ENCODE measurements around the gene PRKN. TPM values are rescaled to one million over a fixed set of nuclear protein-coding genes. Genes with fewer than 3 reads are reported as not detected.

The PRKN gene
- polyA plus RNA-seq, 1 experiment, result 0.71 TPM

- Histone ChIP-seq H3K4me3 (ENCODE audit: low read depth, low read length) (no peak overlapping the region), H3K27me3 (ENCODE audit: control insufficient read depth, insufficient read depth, low read length) (no peaks in the 10 kb centered on the region), H3K36me3 (ENCODE audit: control insufficient read depth, insufficient read depth, low read length) (no peaks in the 10 kb centered on the region)
- ChIA-PET CTCF (interaction anchor here (1.0 to 1.2 kb wide), 3 partner anchors 10 to 705 kb away, joined by 3 to 5 read pairs (median 4); no protein-coding TSS in a partner anchor), POLR2A (no interaction called here)
- TF ChIP-seq, protein P1, sequence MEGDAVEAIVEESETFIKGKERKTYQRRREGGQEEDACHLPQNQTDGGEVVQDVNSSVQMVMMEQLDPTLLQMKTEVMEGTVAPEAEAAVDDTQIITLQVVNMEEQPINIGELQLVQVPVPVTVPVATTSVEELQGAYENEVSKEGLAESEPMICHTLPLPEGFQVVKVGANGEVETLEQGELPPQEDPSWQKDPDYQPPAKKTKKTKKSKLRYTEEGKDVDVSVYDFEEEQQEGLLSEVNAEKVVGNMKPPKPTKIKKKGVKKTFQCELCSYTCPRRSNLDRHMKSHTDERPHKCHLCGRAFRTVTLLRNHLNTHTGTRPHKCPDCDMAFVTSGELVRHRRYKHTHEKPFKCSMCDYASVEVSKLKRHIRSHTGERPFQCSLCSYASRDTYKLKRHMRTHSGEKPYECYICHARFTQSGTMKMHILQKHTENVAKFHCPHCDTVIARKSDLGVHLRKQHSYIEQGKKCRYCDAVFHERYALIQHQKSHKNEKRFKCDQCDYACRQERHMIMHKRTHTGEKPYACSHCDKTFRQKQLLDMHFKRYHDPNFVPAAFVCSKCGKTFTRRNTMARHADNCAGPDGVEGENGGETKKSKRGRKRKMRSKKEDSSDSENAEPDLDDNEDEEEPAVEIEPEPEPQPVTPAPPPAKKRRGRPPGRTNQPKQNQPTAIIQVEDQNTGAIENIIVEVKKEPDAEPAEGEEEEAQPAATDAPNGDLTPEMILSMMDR (IDR thresholded peaks at IDR 0.05; ENCODE audit: insufficient read depth, low read depth, low read length), result no peak
- DNase-seq (ENCODE audit: low read depth), result no peak
These were observed 1219.2 kb downstream of the PRKN start for GRCh38 chr6:161508341-161508740.

DNA sequence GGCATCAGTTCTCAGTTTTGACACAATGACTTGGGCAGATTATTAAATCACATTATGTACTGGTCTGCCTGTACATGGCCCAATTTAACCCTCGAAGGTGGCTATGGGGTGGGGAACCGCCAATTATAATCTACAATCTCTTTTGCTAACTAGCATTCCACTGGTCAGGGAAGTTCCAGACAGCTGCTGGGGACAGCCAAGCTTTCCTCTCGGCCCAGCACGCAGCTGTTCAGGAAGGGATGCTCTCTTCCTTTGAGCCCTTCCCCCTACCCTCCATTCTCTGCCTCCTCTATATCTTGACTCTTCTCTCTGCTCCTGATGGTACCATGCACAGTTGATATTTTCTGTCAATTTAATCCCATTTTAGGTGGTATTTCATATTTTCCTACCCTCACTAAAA is 1220.2 kb downstream of the PRKN start:
- TF ChIP-seq, protein P1 (IDR thresholded peaks at IDR 0.05; ENCODE audit: insufficient read depth, low read depth, low read length), result no peak
- no peaks in the 10 kb centered on the region for H3K36me3 ChIP-seq (ENCODE audit: control insufficient read depth, insufficient read depth, low read length)
- POLR2A ChIA-PET, result no interaction called here
- CTCF ChIA-PET, result interaction anchor here (1.0 to 1.2 kb wide), 2 partner anchors 9 to 706 kb away, joined by 4 to 5 read pairs; no protein-coding TSS in a partner anchor
- DNase-seq (ENCODE audit: low read depth), result no peak
- H3K4me3 ChIP-seq (ENCODE audit: low read depth, low read length), result no peak overlapping the region
- H3K27me3 ChIP-seq (ENCODE audit: control insufficient read depth, insufficient read depth, low read length), result no peaks in the 10 kb centered on the region

DNA sequence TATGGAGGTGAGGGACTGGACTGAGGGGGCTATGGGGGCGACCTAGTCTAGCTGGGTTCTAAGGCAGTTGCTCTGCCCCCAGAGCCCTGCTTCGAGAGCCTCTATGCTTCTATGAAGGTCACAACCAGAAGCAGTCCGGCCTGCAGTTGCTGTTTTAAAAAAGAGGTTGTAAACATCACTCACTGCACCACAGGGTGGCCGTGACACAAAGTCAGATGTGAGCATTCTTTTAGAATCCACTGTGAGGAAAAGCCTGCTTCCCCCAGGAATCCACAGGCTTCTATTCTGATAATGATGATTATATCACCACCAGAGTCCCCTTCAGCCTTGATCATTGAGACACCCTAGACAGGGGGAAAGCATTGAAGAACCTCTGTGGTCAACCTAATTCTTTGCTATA is 1224.0 kb downstream of the PRKN start:
- POLR2A ChIA-PET, result no interaction called here
- Histone ChIP-seq H3K36me3 (ENCODE audit: control insufficient read depth, insufficient read depth, low read length) (no peaks in the 10 kb centered on the region), H3K4me3 (ENCODE audit: low read depth, low read length) (no peak overlapping the region), H3K27me3 (ENCODE audit: control insufficient read depth, insufficient read depth, low read length) (no peaks in the 10 kb centered on the region)
- TF ChIP-seq, protein P1 (IDR thresholded peaks at IDR 0.05; ENCODE audit: insufficient read depth, low read depth, low read length), result no peak
- CTCF ChIA-PET, result no interaction called here
- DNase-seq (ENCODE audit: low read depth), result no peak

GRCh38 chr6:161498881-161499280 is 1228.7 kb downstream of the PRKN start:
- ChIA-PET CTCF (interaction anchor here (0.8 to 3.9 kb wide), 3 partner anchors 75 to 105 kb away, joined by 3 to 28 read pairs (median 6); no protein-coding TSS in a partner anchor), POLR2A (no interaction called here)
- Histone ChIP-seq H3K27me3 (ENCODE audit: control insufficient read depth, insufficient read depth, low read length) (no peaks in the 10 kb centered on the region; the same call in 1 of the 2 replicates), H3K4me3 (ENCODE audit: low read depth, low read length) (no peak overlapping the region), H3K36me3 (ENCODE audit: control insufficient read depth, insufficient read depth, low read length) (no peaks in the 10 kb centered on the region)
- TF ChIP-seq, protein P1 (IDR thresholded peaks at IDR 0.05; ENCODE audit: insufficient read depth, low read depth, low read length), result no peak
- DNase-seq (ENCODE audit: low read depth), result no peak

DNA sequence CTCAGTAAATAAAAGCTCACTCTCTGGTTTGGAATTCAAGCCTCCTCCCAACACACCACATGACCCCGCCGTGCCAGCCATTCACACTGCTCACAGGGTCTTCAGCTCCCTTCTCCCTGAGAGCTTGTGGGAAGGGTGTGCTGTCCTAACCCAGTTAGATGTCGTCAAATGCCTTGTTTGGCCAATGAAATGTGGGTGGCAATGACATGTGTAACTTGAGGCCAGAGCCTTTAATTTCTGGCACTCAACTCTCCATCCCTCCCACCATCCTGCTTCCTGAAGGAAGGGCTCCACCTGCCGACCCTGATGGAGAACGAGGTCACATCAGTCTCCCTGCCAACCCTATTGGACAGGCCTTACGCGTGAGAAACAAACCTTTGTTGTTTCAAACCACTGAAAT is 1229.2 kb downstream of the PRKN start:
- Histone ChIP-seq H3K36me3 (ENCODE audit: control insufficient read depth, insufficient read depth, low read length) (no peaks in the 10 kb centered on the region), H3K4me3 (ENCODE audit: low read depth, low read length) (no peak overlapping the region), H3K27me3 (ENCODE audit: control insufficient read depth, insufficient read depth, low read length) (no peaks in the 10 kb centered on the region; the same call in 1 of the 2 replicates)
- ChIA-PET POLR2A (no interaction called here), CTCF (interaction anchor here (0.7 to 3.9 kb wide), 8 partner anchors 10 to 105 kb away, joined by 3 to 28 read pairs (median 6); no protein-coding TSS in a partner anchor)
- no peak for DNase-seq (ENCODE audit: low read depth)
- TF ChIP-seq, protein P1 (IDR thresholded peaks at IDR 0.05; ENCODE audit: insufficient read depth, low read depth, low read length), result peak; percentile 34
